Mesendoderm (in vitro differentiated cells): ENCODE measurements around the gene NID1.

ENCODE experiments used
- DNase-seq: peaks from one replicate; pipeline ENCODE4 v3.0.0; 2013
- H2AK5ac ChIP-seq: 2 replicates; pipeline ENCODE4 v1.6.1; 2013; ENCODE audit warnings: low read length, inconsistent platforms
- H2BK120ac ChIP-seq: 2 replicates; pipeline ENCODE4 v1.6.1; 2013; ENCODE audit warnings: low read depth, mild to moderate bottlenecking, low read length, moderate library complexity, mixed read lengths
- H2BK15ac ChIP-seq: replicated peaks from 2 replicates; pipeline ENCODE4 v1.6.1; 2013; ENCODE audit warnings: low read depth, mild to moderate bottlenecking, moderate library complexity
- H2BK5ac ChIP-seq: 2 replicates; pipeline ENCODE4 v1.6.1; 2013; ENCODE audit warnings: low read length, inconsistent platforms
- H3K18ac ChIP-seq: 2 replicates; pipeline ENCODE4 v1.6.1; 2013; ENCODE audit warnings: mild to moderate bottlenecking, low read length, mixed read lengths
- H3K23ac ChIP-seq: one replicate; pipeline ENCODE4 v1.6.1; 2013; ENCODE audit warnings: low read length
- H3K27ac ChIP-seq: 2 replicates; pipeline ENCODE4 v1.5.1; 2013; ENCODE audit warnings: low read depth, mild to moderate bottlenecking, inconsistent platforms, low read length, moderate library complexity
- H3K27me3 ChIP-seq: 2 replicates; pipeline ENCODE4 v1.6.1; 2013; ENCODE audit warnings: low read length, control low read depth, mild to moderate bottlenecking, inconsistent platforms; ENCODE audit not compliant: insufficient read depth, poor library complexity
- H3K36me3 ChIP-seq: 2 replicates; pipeline ENCODE4 v1.6.1; 2013; ENCODE audit warnings: low read length, inconsistent platforms; ENCODE audit not compliant: control insufficient read depth, insufficient read depth
- H3K4ac ChIP-seq: one replicate; pipeline ENCODE4 v1.6.1; 2013; ENCODE audit warnings: low read depth, mild to moderate bottlenecking, low read length, moderate library complexity
- H3K4me1 ChIP-seq: 2 replicates; pipeline ENCODE4 v1.6.1; 2013; ENCODE audit warnings: low read depth, low read length, inconsistent platforms; ENCODE audit not compliant: control insufficient read depth
- H3K4me2 ChIP-seq: 2 replicates; pipeline ENCODE4 v1.6.1; 2013; ENCODE audit warnings: low read length
- H3K4me3 ChIP-seq: 2 replicates; pipeline ENCODE4 v1.5.1; 2013; ENCODE audit warnings: mild to moderate bottlenecking, low read length
- H3K56ac ChIP-seq: one replicate; pipeline ENCODE4 v1.6.1; 2013; ENCODE audit warnings: low read length
- H3K79me1 ChIP-seq: 2 replicates; pipeline ENCODE4 v1.6.1; 2013; ENCODE audit warnings: low read length, inconsistent platforms
- H3K79me2 ChIP-seq: 2 replicates; pipeline ENCODE4 v1.6.1; 2013; ENCODE audit warnings: mild to moderate bottlenecking, low read length; ENCODE audit not compliant: control insufficient read depth, insufficient read depth
- H3K9ac ChIP-seq: 2 replicates; pipeline ENCODE4 v1.6.1; 2013; ENCODE audit warnings: low read length, inconsistent platforms
- H4K5ac ChIP-seq: one replicate; pipeline ENCODE4 v1.6.1; 2013; ENCODE audit warnings: low read length
- H4K8ac ChIP-seq: one replicate; pipeline ENCODE4 v1.6.1; 2013; ENCODE audit warnings: low read depth, mild to moderate bottlenecking, control low read depth, low read length, moderate library complexity
- WGBS: extraction: QIAGEN DNeasy Blood & Tissue Kit; methylation state at CpG from one replicate; pipeline ENCODE4 v1.1.7; 2013; ENCODE audit warnings: low lambda C conversion rate, missing lambda C conversion rate; ENCODE audit not compliant: insufficient coverage; ENCODE audit errors: extremely low coverage; 5-methylcytosine and 5-hydroxymethylcytosine counted together

Gene NID1

GRCh38 chr1:236058141-236058934 is 6.6 kb downstream of the NID1 start:
- Histone ChIP-seq H3K79me2 (no peaks in the 10 kb centered on the region), H2BK5ac (no peak overlapping the region), H4K8ac (no peak overlapping the region), H3K4ac (no peak overlapping the region), H2BK15ac (no peak overlapping the region), H3K4me1 (no peaks in the 10 kb centered on the region), H3K27ac (no peak overlapping the region), H3K9ac (no peak overlapping the region), H3K79me1 (no peaks in the 10 kb centered on the region), H3K4me2 (no peak overlapping the region), H2AK5ac (no peak overlapping the region), H3K23ac (no peak overlapping the region), H3K27me3 (no peaks in the 10 kb centered on the region), H4K5ac (no peak overlapping the region), H3K18ac (no peak overlapping the region), H3K4me3 (no peak overlapping the region), H3K56ac (no peak overlapping the region), H2BK120ac (no peak overlapping the region), H3K36me3 (no peaks in the 10 kb centered on the region)
- no CpG with 5 or more reads among the region's 5 CpGs for WGBS
- no peak for DNase-seq

GRCh38 chr1:236057546-236057945 is 7.3 kb downstream of the NID1 start:
- H4K5ac ChIP-seq, result no peak overlapping the region
- H3K4me3 ChIP-seq, result no peak overlapping the region
- H3K4me2 ChIP-seq, result no peak overlapping the region
- H3K56ac ChIP-seq, result no peak overlapping the region
- no peaks in the 10 kb centered on the region for H3K79me1 ChIP-seq
- no peaks in the 10 kb centered on the region for H3K36me3 ChIP-seq
- DNase-seq, result no peak
- no peak overlapping the region for H2AK5ac ChIP-seq
- H2BK120ac ChIP-seq, result no peak overlapping the region
- H2BK15ac ChIP-seq, result no peak overlapping the region
- H3K23ac ChIP-seq, result no peak overlapping the region
- no peaks in the 10 kb centered on the region for H3K79me2 ChIP-seq
- no CpG with 5 or more reads among the region's 5 CpGs for WGBS
- no peak overlapping the region for H3K4ac ChIP-seq
- no peak overlapping the region for H3K9ac ChIP-seq
- no peak overlapping the region for H4K8ac ChIP-seq
- no peaks in the 10 kb centered on the region for H3K4me1 ChIP-seq
- H3K18ac ChIP-seq, result no peak overlapping the region
- H3K27me3 ChIP-seq, result no peaks in the 10 kb centered on the region
- no peak overlapping the region for H3K27ac ChIP-seq
- no peak overlapping the region for H2BK5ac ChIP-seq

- Histone ChIP-seq H3K27ac (no peak overlapping the region), H2BK5ac (no peak overlapping the region), H2BK120ac (no peak overlapping the region), H3K27me3 (no peaks in the 10 kb centered on the region), H3K9ac (no peak overlapping the region), H3K79me1 (no peaks in the 10 kb centered on the region), H2AK5ac (no peak overlapping the region), H3K4me3 (no peak overlapping the region), H3K36me3 (no peaks in the 10 kb centered on the region), H3K18ac (no peak overlapping the region), H3K4me1 (peaks cover 3% of the 10 kb centered on the region), H3K79me2 (no peaks in the 10 kb centered on the region), H3K4me2 (no peak overlapping the region), H3K23ac (no peak overlapping the region), H3K56ac (no peak overlapping the region), H4K5ac (no peak overlapping the region), H3K4ac (no peak overlapping the region), H2BK15ac (no peak overlapping the region), H4K8ac (no peak overlapping the region)
- no peak for DNase-seq
- WGBS, result no CpG with 5 or more reads among the region's 12 CpGs
Measured at GRCh38 chr1:236052232-236052993, 12.5 kb downstream of the NID1 start.

- no peaks in the 10 kb centered on the region for H3K36me3 ChIP-seq
- H4K8ac ChIP-seq, result no peak overlapping the region
- DNase-seq, result peak; percentile 44
Measured at GRCh38 chr1:236051242-236051791, 13.6 kb downstream of the NID1 start.

GRCh38 chr1:236045771-236046170 is 19.1 kb downstream of the NID1 start:
- Histone ChIP-seq H3K27me3 (no peaks in the 10 kb centered on the region), H3K4me3 (no peak overlapping the region), H3K4me2 (no peak overlapping the region), H3K4me1 (no peaks in the 10 kb centered on the region), H3K27ac (no peak overlapping the region), H2BK5ac (no peak overlapping the region), H4K5ac (no peak overlapping the region), H2AK5ac (no peak overlapping the region), H3K56ac (no peak overlapping the region), H3K4ac (no peak overlapping the region), H3K36me3 (no peaks in the 10 kb centered on the region), H3K18ac (no peak overlapping the region), H2BK15ac (no peak overlapping the region), H4K8ac (no peak overlapping the region), H3K23ac (no peak overlapping the region), H3K9ac (no peak overlapping the region), H3K79me2 (no peaks in the 10 kb centered on the region), H3K79me1 (no peaks in the 10 kb centered on the region), H2BK120ac (no peak overlapping the region)
- DNase-seq, result no peak
- WGBS, result no CpG with 5 or more reads among the region's 5 CpGs

More at GRCh38 chr1:236051242-236051791, 13.6 kb downstream of the NID1 start:
- H3K56ac ChIP-seq, result no peak overlapping the region
- no peak overlapping the region for H3K27ac ChIP-seq
- WGBS, result no CpG with 5 or more reads among the region's 9 CpGs
- H3K27me3 ChIP-seq, result no peaks in the 10 kb centered on the region
- no peak overlapping the region for H2BK5ac ChIP-seq
- H2BK15ac ChIP-seq, result no peak overlapping the region
- no peaks in the 10 kb centered on the region for H3K79me2 ChIP-seq
- H3K9ac ChIP-seq, result no peak overlapping the region
- no peak overlapping the region for H3K4ac ChIP-seq
- no peak overlapping the region for H4K5ac ChIP-seq
- peaks cover 3% of the 10 kb centered on the region for H3K4me1 ChIP-seq
- H3K79me1 ChIP-seq, result no peaks in the 10 kb centered on the region
- H2BK120ac ChIP-seq, result no peak overlapping the region
- no peak overlapping the region for H3K4me2 ChIP-seq
- no peak overlapping the region for H3K18ac ChIP-seq
- no peak overlapping the region for H3K4me3 ChIP-seq
- H3K23ac ChIP-seq, result no peak overlapping the region
- no peak overlapping the region for H2AK5ac ChIP-seq
